Measurements from ENCODE around the gene TNFAIP8L1. TPM values are rescaled to one million over a fixed set of nuclear protein-coding genes. Genes with fewer than 3 reads are reported as not detected.

The TNFAIP8L1 gene
- total RNA-seq, 4 donors from 2014 or later, result 4.5 to 12.0 (median 8.5) TPM

DNA sequence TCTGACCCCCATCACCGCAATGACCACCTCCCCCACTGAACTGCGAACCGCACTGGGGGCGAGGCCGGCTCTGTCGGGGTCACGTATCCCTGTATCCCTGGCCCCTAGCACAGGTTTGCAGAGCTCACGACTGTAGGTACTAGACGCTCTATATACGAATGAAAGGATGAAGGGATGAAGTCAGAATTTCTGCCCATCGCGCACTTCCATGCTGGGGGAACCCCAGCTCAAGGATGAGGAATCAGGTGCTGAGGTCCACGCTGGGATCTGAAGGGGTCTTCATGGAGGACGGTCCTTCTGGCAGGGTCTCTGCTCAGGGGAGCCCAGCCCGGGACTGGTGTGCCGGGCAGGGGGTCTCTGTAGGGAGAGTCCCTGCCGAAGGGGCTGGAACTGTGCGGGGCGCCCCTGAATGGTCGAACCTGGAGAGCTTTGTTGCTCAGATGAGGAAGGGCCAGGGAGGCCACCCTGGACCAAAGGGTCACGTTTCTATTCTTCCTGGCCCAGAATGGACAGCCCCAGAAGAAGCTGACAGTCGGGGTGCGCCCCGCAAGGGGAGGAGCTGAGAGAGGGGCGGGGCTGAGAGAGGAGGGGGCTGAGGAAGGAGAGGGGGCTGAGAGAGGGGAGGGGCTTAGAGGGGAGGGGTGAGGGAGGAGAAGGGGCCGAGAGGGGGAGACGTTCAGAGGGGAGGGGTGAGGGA is 41.9 kb upstream of the TNFAIP8L1 start:
- no peaks in the 10 kb centered on the region for H3K36me3 ChIP-seq
- TF ChIP-seq POLR2AphosphoS5 (IDR thresholded peaks at IDR 0.05) (no peak), EP300 (IDR thresholded peaks at IDR 0.05; ENCODE audit: low read depth) (no peak), POLR2A (IDR thresholded peaks at IDR 0.05) (no peak)
- TF ChIP-seq, protein P1, sequence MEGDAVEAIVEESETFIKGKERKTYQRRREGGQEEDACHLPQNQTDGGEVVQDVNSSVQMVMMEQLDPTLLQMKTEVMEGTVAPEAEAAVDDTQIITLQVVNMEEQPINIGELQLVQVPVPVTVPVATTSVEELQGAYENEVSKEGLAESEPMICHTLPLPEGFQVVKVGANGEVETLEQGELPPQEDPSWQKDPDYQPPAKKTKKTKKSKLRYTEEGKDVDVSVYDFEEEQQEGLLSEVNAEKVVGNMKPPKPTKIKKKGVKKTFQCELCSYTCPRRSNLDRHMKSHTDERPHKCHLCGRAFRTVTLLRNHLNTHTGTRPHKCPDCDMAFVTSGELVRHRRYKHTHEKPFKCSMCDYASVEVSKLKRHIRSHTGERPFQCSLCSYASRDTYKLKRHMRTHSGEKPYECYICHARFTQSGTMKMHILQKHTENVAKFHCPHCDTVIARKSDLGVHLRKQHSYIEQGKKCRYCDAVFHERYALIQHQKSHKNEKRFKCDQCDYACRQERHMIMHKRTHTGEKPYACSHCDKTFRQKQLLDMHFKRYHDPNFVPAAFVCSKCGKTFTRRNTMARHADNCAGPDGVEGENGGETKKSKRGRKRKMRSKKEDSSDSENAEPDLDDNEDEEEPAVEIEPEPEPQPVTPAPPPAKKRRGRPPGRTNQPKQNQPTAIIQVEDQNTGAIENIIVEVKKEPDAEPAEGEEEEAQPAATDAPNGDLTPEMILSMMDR (IDR thresholded peaks at IDR 0.05), result no peak
- no peak for DNase-seq
- 16% methylated on average over 25 of the region's 27 CpGs; no CpG with 5 or more reads in 1 of the 2 donors for WGBS, 2 donors (ENCODE audit: low coverage in 1 of 2)
- H3K4me3 ChIP-seq, result no peak overlapping the region
- H3K27me3 ChIP-seq, result peaks cover 81% of the 10 kb centered on the region
- intact Hi-C loops (cut with DNase I; ENCODE audit: low total_unique reads) (loop anchor here (10.0 kb wide), 1 partner anchor 163 kb away; no protein-coding TSS in a partner anchor), in situ Hi-C loops (cut with MboI; ENCODE audit: low pct_ligation_motif_present in 1 of 4, low pct_unique_long_range_greater_than_20kb in 1 of 4, low sequenced_read_pairs in 3 of 4) (no loop called here)
- peaks cover 0 to 7% (median 6%) of the 10 kb centered on the region in 4 donors for H3K4me1 ChIP-seq
- H3K27ac ChIP-seq, result no peak overlapping the region
- H3K9me3 ChIP-seq, result no peaks in the 10 kb centered on the region

GRCh38 chr19:4597975-4598671 is 41.2 kb upstream of the TNFAIP8L1 start:
- no peaks in the 10 kb centered on the region for H3K36me3 ChIP-seq
- H3K4me3 ChIP-seq, result peak overlapping the region in 1 of 4 donors; percentile 2
- DNase-seq, result peak; percentile 40
- 3% methylated on average over 31 of the region's 32 CpGs; no CpG with 5 or more reads in 1 of the 2 donors for WGBS, 2 donors (ENCODE audit: low coverage in 1 of 2)
- H3K27ac ChIP-seq, result no peak overlapping the region
- in situ Hi-C loops (cut with MboI; ENCODE audit: low pct_ligation_motif_present in 1 of 4, low pct_unique_long_range_greater_than_20kb in 1 of 4, low sequenced_read_pairs in 3 of 4), result no loop called here
- no peaks in the 10 kb centered on the region for H3K9me3 ChIP-seq
- H3K27me3 ChIP-seq, result peaks cover 75% of the 10 kb centered on the region
- H3K4me1 ChIP-seq, result peaks cover 0 to 7% (median 6%) of the 10 kb centered on the region in 4 donors
- intact Hi-C loops (cut with DNase I; ENCODE audit: low total_unique reads), result loop anchor here (10.0 kb wide), 1 partner anchor 163 kb away; no protein-coding TSS in a partner anchor
- TF ChIP-seq, protein P1 (IDR thresholded peaks at IDR 0.05), result no peak
- TF ChIP-seq EP300 (IDR thresholded peaks at IDR 0.05; ENCODE audit: low read depth) (no peak), POLR2AphosphoS5 (IDR thresholded peaks at IDR 0.05) (no peak), POLR2A (IDR thresholded peaks at IDR 0.05) (no peak)

GRCh38 chr19:4598712-4599111 is 40.6 kb upstream of the TNFAIP8L1 start:
- intact Hi-C loops (cut with DNase I; ENCODE audit: low total_unique reads), result loop anchor here (10.0 kb wide), 1 partner anchor 164 kb away; no protein-coding TSS in a partner anchor
- Histone ChIP-seq H3K9me3 (no peaks in the 10 kb centered on the region), H3K4me3 (no peak overlapping the region), H3K36me3 (no peaks in the 10 kb centered on the region), H3K27me3 (peaks cover 69% of the 10 kb centered on the region), H3K27ac (no peak overlapping the region), H3K4me1 (peaks cover 0 to 7% (median 6%) of the 10 kb centered on the region in 4 donors)
- WGBS, 2 donors (ENCODE audit: low coverage in 1 of 2), result 13% methylated on average over 8 of the region's 17 CpGs; no CpG with 5 or more reads in 1 of the 2 donors
- TF ChIP-seq, protein P1 (IDR thresholded peaks at IDR 0.05), result no peak
- no peak for TF ChIP-seq EP300 (IDR thresholded peaks at IDR 0.05; ENCODE audit: low read depth)
- DNase-seq, result no peak
- in situ Hi-C loops (cut with MboI; ENCODE audit: low pct_ligation_motif_present in 1 of 4, low pct_unique_long_range_greater_than_20kb in 1 of 4, low sequenced_read_pairs in 3 of 4), result no loop called here

- H3K9me3 ChIP-seq, result no peaks in the 10 kb centered on the region
- peaks cover 64% of the 10 kb centered on the region for H3K27me3 ChIP-seq
- 84% methylated on average over 10 of the region's 10 CpGs; no CpG with 5 or more reads in 1 of the 2 donors for WGBS, 2 donors (ENCODE audit: low coverage in 1 of 2)
- intact Hi-C loops (cut with DNase I; ENCODE audit: low total_unique reads), result loop anchor here (10.0 kb wide), 1 partner anchor 1345 kb away; no protein-coding TSS in a partner anchor
- peaks cover 0 to 7% (median 6%) of the 10 kb centered on the region in 4 donors for H3K4me1 ChIP-seq
- no peak overlapping the region for H3K4me3 ChIP-seq
- no peak for TF ChIP-seq POLR2A (IDR thresholded peaks at IDR 0.05)
- no peak overlapping the region for H3K27ac ChIP-seq
- no peaks in the 10 kb centered on the region for H3K36me3 ChIP-seq
- in situ Hi-C loops (cut with MboI; ENCODE audit: low pct_ligation_motif_present in 1 of 4, low pct_unique_long_range_greater_than_20kb in 1 of 4, low sequenced_read_pairs in 3 of 4), result no loop called here
- DNase-seq, result no peak
Observed at GRCh38 chr19:4600082-4600481, 39.2 kb upstream of the TNFAIP8L1 start.
